OCI-LY3 (cell line): Measurements from ENCODE around the gene RNF34.

Experiments
- EZH2phosphoT487 ChIP-seq: fragments of 200-600 bp; shearing (Covaris generic); IDR thresholded peaks from 2 replicates; pipeline ENCODE4 v1.6.1; 2018; ENCODE audit warnings: antibody characterized with exemption, mixed run types, low read depth
- TF ChIP-seq, protein P1 (sequence below): fragments of 200-600, 300-600 bp; sonication (generic); IDR thresholded peaks from 2 replicates; pipeline ENCODE4 v1.5.1; 2014; ENCODE audit warnings: antibody characterized with exemption, low read length, low read depth

DNA sequence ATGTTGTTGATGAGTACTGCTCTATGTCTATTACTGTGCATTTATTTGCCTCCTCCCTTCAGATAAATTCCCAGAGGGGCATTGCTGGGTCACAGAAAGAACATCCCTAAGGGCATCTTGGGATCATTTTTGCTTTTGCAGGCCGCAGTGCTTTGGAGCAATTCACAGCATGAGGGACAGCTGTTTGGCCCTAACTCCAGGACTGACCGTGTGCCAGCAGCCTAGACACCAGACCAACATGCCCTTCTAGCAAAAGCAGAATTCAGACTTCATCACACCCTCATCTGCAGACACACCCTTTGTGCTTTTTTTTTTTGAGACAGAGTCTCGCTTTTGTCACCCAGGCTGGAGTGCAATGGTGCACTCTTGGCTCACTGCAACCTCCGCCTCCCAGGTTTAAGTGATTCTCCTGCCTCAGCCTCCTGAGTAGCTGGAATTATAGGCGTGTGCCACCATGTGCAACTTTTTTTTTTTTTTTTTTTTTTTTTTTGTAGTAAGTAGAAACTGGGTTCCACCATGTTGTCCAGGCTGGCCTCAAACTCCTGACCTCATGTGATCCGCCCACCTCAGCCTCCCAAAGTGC is 31.0 kb downstream of the RNF34 start:
- TF ChIP-seq, protein P1, sequence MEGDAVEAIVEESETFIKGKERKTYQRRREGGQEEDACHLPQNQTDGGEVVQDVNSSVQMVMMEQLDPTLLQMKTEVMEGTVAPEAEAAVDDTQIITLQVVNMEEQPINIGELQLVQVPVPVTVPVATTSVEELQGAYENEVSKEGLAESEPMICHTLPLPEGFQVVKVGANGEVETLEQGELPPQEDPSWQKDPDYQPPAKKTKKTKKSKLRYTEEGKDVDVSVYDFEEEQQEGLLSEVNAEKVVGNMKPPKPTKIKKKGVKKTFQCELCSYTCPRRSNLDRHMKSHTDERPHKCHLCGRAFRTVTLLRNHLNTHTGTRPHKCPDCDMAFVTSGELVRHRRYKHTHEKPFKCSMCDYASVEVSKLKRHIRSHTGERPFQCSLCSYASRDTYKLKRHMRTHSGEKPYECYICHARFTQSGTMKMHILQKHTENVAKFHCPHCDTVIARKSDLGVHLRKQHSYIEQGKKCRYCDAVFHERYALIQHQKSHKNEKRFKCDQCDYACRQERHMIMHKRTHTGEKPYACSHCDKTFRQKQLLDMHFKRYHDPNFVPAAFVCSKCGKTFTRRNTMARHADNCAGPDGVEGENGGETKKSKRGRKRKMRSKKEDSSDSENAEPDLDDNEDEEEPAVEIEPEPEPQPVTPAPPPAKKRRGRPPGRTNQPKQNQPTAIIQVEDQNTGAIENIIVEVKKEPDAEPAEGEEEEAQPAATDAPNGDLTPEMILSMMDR: no peak
- no peak for TF ChIP-seq EZH2phosphoT487
